Left lung (tissue), 14 donors: Measurements from ENCODE around the gene POU3F3. TPM values are rescaled to one million over a fixed set of nuclear protein-coding genes. Genes with fewer than 3 reads are reported as not detected.

Experiments
- ATAC-seq: fragments of 200-7000 bp; cut with Tn5 transposase; one replicate; pipeline ENCODE4 v1.9.1; 2020; ENCODE audit warnings: moderate library complexity
- DNase-seq, 4 donors: peaks; one replicate each; pipeline ENCODE4 v3.0.0-alpha.2; 2013 to 2020
- H3K27ac ChIP-seq, 2 donors: fragments of 200-600 bp; sonication (generic) in 1 of 2; one replicate each; pipeline versions ENCODE4 v1.5.0 to v1.8.0; 2020 to 2021
- H3K27me3 ChIP-seq, 2 donors: fragments of 200-600 bp; sonication (generic) in 1 of 2; one replicate each; pipeline versions ENCODE4 v1.5.0 to v1.8.0; 2020 to 2021
- H3K36me3 ChIP-seq, 2 donors: fragments of 200-600 bp; sonication (generic) in 1 of 2; one replicate each; pipeline versions ENCODE4 v1.5.0 to v1.8.0; 2020 to 2021
- H3K4me1 ChIP-seq, 2 donors: fragments of 200-600 bp; one replicate each; pipeline ENCODE4 v1.8.0; 2021
- H3K4me3 ChIP-seq, 2 donors: fragments of 200-600 bp; sonication (generic) in 1 of 2; one replicate each; pipeline versions ENCODE4 v1.5.0 to v1.8.0; 2020 to 2021; ENCODE audit warnings: mild to moderate bottlenecking in 1 of 2
- H3K9me3 ChIP-seq, 2 donors: fragments of 200-600 bp; sonication (generic) in 1 of 2; one replicate each; pipeline versions ENCODE4 v1.5.0 to v1.8.0; 2020 to 2021
- intact Hi-C, 2 donors: fragments of 100-400 bp; cut with DNase I; formaldehyde crosslinking; loops; one replicate each; pipeline versions ENCODE4 v1.11.2 to v1.14.2; 2022
- long read RNA-seq, 12 donors: library from polyadenylated mRNA in 2 of 12; unstranded in 2 of 12; transcript quantifications; one replicate each; pipeline ENCODE4 v2.0.0 and lab custom pipeline, GENCODE V29; 2019 to 2026
- polyA plus RNA-seq, 6 donors: library from polyadenylated mRNA; unstranded; fragments of 120-200 nt; gene quantifications; one replicate each; pipeline ENCODE4 v1.2.1, GENCODE V29; 2013; ENCODE audit not compliant: insufficient read length in 6 of 6
- total RNA-seq, 2 donors: library from RNA; stranded (reverse); fragmentation: NEBNext Ultra II Directional; extraction: Animal tissue kit (Norgen Biotek cat#: 25700); gene quantifications; one replicate each; pipeline ENCODE4 v1.2.1, GENCODE V29; 2021
- TF ChIP-seq, protein P1 (sequence below), 2 donors: fragments of 200-600 bp; sonication (generic) in 1 of 2; IDR thresholded peaks; one replicate each; pipeline versions ENCODE4 v1.5.0 to v1.8.0; 2021; ENCODE audit warnings: antibody characterized with exemption in 2 of 2
- donor health status: DM: no; HTN: yes; CAD: no.
- donor health status: DM: no; HTN: no; CAD: no.

Gene POU3F3
- total RNA-seq: not detected
- polyA plus RNA-seq: under 1 TPM; 0.06 to 0.82 (median 0.21) TPM
- long read RNA-seq, donor 1: 0 reads
- long read RNA-seq, donor 2, partial matches to known transcripts: 0 of 1 reads
- long read RNA-seq, donor 2, other reads (novel, unspliced or antisense): 0 of 1 reads
- long read RNA-seq, donor 3: 0 reads
- long read RNA-seq, donor 4: 0 reads
- long read RNA-seq, donor 5: 0 reads
- long read RNA-seq, donor 6: 0 reads
- long read RNA-seq, donor 7, partial matches to known transcripts: 0 of 1 reads
- long read RNA-seq, donor 7, other reads (novel, unspliced or antisense): 0 of 1 reads
- long read RNA-seq, donor 8: 0 reads
- long read RNA-seq, donor 9: 0 reads
- long read RNA-seq, donor 10: 0 reads
- long read RNA-seq, donor 11, transcript POU3F3-201 (1 exons, 3,064 nt): major isoform, 55 of 55 reads
- long read RNA-seq, donor 11, partial matches to known transcripts: 0 of 55 reads
- long read RNA-seq, donor 11, other reads (novel, unspliced or antisense): 0 of 55 reads
- long read RNA-seq, donor 12, partial matches to known transcripts: 0 of 1 reads
- long read RNA-seq, donor 12, other reads (novel, unspliced or antisense): 0 of 1 reads

DNA sequence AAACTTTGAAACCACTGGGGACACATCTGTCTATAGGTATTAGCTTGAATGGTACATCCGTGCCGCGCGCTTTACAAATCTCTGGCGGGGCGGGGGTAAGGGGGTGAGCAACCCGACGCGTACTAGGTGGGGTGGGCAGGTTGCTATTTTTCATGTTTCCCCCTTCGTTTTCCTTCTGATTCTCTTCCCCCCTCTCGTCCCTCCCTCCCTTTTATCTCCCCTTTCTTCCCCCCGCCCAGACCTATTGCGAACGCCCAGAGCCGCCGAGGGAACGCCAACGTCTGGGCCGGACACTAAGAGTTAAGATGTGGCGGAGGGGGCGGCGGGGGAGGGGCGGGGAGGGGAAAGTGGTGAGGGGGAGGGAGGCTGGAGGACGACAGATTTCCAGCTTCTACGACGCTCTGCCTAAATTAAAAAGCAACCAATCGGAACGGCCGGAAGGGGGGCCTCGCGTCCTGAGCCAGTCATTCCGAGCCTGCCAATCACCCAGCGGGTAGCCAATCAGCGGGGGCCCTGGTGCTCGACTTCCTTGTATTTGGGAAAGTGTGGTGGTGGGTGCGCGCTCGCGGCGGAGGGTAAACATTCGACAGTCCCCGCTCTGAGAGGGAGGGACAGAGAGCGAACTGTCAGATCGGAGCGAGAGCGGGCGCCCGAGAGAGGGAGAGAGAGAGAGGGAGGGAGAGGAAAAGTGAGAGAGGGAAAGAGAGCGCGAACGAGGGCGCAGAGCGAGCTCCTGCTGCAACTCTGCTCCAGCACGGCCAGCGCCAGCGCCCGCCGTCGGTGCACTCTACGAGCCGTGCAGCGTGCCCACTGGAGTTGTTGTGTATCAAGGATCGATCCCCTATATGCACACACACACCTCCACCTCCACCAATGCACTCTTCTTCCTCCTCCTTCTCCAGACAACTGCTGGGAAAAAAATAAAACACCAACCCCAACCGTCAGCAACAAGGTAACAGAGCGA is at the start of gene POU3F3:
Gene POU3F3, plus strand, starts transcription at position 582 of the 964 bp plus-strand sequence. CDS start 1,396 bp downstream, outside the sequence.
- Histone ChIP-seq H3K4me3 (peak within 1 kb of the TSS; percentile 3 to 25), H3K4me1 (peaks cover 8 to 54% of the 10 kb centered on the region in 2 donors), H3K27me3 (peaks cover 81 to 92% of the 10 kb centered on the region in 2 donors), H3K36me3 (no peaks in the 10 kb centered on the region), H3K9me3 (no peaks in the 10 kb centered on the region), H3K27ac (no peak within 1 kb of the TSS)
- intact Hi-C loops: no loop called here
- ATAC-seq (peak; percentile 43), DNase-seq (peak in 2 of 4 donors; percentile 75 to 83)
- TF ChIP-seq, protein P1, sequence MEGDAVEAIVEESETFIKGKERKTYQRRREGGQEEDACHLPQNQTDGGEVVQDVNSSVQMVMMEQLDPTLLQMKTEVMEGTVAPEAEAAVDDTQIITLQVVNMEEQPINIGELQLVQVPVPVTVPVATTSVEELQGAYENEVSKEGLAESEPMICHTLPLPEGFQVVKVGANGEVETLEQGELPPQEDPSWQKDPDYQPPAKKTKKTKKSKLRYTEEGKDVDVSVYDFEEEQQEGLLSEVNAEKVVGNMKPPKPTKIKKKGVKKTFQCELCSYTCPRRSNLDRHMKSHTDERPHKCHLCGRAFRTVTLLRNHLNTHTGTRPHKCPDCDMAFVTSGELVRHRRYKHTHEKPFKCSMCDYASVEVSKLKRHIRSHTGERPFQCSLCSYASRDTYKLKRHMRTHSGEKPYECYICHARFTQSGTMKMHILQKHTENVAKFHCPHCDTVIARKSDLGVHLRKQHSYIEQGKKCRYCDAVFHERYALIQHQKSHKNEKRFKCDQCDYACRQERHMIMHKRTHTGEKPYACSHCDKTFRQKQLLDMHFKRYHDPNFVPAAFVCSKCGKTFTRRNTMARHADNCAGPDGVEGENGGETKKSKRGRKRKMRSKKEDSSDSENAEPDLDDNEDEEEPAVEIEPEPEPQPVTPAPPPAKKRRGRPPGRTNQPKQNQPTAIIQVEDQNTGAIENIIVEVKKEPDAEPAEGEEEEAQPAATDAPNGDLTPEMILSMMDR (IDR thresholded peaks at IDR 0.05): no peak

DNA sequence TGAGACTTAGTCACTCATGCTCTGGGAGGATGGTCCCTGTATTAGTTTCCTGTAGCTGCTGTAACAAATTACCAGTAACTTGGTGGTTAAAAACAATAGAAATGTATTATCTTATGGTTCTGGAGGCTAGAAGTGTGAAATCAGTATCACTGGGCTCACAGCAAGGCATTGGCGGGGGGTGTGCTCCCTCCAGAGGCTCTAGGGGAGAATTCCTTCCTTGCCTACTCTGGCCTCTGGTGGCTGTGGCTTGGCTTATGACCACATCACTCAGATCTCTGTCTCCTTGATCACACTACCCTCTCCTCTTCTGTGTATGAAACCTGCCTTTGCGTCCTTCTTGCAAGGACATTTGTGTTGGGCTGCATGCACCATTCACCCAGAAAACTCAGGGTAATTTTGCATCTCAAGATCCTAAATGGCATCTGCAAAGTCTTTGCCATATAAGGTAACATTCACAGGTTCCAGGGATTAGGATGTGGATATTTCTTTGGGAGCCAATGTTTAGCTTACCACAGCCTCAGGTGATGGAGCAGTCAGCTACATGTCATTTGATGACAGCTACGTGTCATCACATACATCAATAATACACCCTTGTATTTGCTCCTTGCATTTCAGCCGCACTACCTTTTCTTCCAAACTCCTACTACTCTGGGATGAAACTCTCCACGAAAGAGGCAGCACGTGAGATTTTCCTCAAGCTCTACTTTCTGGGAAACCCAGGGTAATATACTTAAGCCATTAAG is 49.6 kb upstream of the POU3F3 start:
- DNase-seq (no peak), ATAC-seq (no peak)
- Histone ChIP-seq H3K27me3 (no peaks in the 10 kb centered on the region), H3K27ac (no peak overlapping the region), H3K4me3 (no peak overlapping the region), H3K9me3 (no peaks in the 10 kb centered on the region), H3K4me1 (no peaks in the 10 kb centered on the region), H3K36me3 (no peaks in the 10 kb centered on the region)
- TF ChIP-seq, protein P1 (IDR thresholded peaks at IDR 0.05): no peak
- intact Hi-C loops: no loop called here

DNA sequence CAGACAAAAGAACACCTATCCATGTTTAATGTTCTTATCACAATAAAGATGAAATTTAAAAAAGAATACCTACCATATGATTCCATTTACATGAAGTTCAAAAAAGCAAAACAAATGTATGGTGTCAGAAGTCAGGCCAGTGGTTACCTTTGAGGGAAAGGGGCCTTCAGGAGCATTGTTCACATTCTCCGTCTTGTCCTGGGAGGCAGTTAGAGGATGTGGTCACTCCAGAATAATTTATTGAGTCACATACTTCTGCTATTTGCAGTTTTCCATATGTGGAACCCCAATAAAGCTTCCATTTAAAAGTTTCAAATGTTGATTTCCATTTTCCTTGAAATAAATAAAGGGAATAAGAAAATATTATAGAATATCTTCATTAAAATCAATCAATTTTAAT is 41.6 kb upstream of the POU3F3 start:
- no peaks in the 10 kb centered on the region for H3K9me3 ChIP-seq
- H3K36me3 ChIP-seq: no peaks in the 10 kb centered on the region
- TF ChIP-seq, protein P1 (IDR thresholded peaks at IDR 0.05): no peak
- H3K27me3 ChIP-seq: peaks cover 0 to 4% of the 10 kb centered on the region in 2 donors
- H3K4me1 ChIP-seq: no peaks in the 10 kb centered on the region
- intact Hi-C loops: no loop called here
- H3K4me3 ChIP-seq: no peak overlapping the region
- DNase-seq (no peak), ATAC-seq (no peak)
- no peak overlapping the region for H3K27ac ChIP-seq

DNA sequence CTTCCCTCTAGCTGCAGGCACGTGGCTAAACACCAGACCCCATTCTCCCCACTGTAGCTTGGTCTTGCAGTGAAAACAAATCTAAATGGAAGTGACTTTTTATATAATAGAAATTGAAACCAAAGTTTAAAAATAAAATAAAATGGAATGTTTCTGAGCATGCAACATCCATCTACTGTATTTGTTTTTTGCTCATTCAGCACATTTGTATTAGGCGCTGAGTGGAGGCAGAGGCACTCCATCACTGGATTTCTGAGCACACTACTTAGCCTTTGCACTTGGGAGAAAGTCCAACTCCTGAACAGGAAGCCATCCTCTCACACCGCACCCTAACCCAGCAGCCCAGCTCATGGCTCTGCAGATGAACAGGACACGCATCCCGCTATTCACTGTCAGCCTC is 37.8 kb upstream of the POU3F3 start:
- DNase-seq (no peak), ATAC-seq (no peak)
- Histone ChIP-seq H3K9me3 (no peaks in the 10 kb centered on the region), H3K27ac (no peak overlapping the region), H3K36me3 (no peaks in the 10 kb centered on the region), H3K4me3 (no peak overlapping the region), H3K27me3 (peaks cover 0 to 4% of the 10 kb centered on the region in 2 donors), H3K4me1 (no peaks in the 10 kb centered on the region)
- intact Hi-C loops: no loop called here
- TF ChIP-seq, protein P1 (IDR thresholded peaks at IDR 0.05): no peak
